Measurements from ENCODE around the gene HDDC3. TPM values are rescaled to one million over a fixed set of nuclear protein-coding genes. Genes with fewer than 3 reads are reported as not detected.
A peak's percentile ranks its signal among the peaks of the same experiment; 100 is the strongest.

Gene HDDC3
- total and polyA plus RNA-seq, 9 of the 15 experiments (the other 6 are each of a cell fraction or from before 2014, with no cell fraction given): 14.9 to 55.8 (median 36.9) TPM

DNA sequence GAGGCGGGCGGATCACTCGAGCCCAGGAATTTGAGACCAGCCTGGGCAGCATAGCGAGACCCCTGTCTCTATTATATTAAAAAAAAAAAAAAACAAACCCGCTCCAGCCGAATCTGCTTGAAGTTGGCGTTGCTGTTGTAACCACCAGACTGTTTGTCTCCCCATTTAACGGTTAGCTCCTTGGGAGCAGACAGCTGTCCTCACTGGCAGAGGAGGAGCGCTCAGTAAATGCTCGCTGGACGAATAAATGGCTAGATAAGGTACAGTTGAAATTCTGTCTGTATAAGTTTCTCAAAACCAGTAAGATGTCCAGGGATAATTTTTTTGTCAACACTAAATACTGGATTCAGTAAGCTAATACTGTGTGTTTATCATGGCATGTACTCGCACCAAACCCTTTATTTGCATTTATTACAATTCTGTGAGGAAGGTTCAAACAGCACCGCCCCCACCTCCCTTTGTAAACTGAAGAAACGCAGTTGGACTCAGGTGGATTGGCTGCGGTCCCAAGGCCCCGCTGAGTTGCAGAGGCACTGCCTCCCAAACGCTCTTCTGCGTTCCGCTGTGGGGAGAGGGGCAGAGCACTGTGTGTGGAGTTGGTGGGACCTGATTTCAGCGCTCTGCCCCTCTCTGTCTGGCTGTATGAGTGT is 23.4 kb upstream of the HDDC3 start:
- BruUV-seq (replicated peaks): TSS peak; percentile 64
- WGBS (ENCODE audit: insufficient coverage, low coverage, missing lambda C conversion rate): 2% methylated on average over 20 of the region's 20 CpGs
- no peaks in the 10 kb centered on the region for H3K9me1 ChIP-seq (ENCODE audit: control insufficient read depth, insufficient read depth, low read length)
- in situ Hi-C loops (cut with MboI) (no loop called here), intact Hi-C loops (cut with micrococcal nuclease) (loop anchor here (5.0 kb wide), 1 partner anchor 37 kb away; the partner anchor contains the start of gene PRC1)
- DNase-seq (ENCODE audit: extremely low read depth in 1 of 4, low spot score in 3 of 4) (peak in 2 of 4 experiments; percentile 41 to 62), FAIRE-seq (no peak), ATAC-seq (peak; percentile 10; the same call in 2 of the 3 replicates)
- CTCF ChIA-PET (ENCODE audit: low intra/inter-chr PET ratio): no interaction called here
- peaks cover 27% of the 10 kb centered on the region for H3K79me2 ChIP-seq (ENCODE audit: control insufficient read depth, insufficient read depth, low read length)
- H3K4me1 ChIP-seq (replicated peaks in 1 of 2; ENCODE audit: control insufficient read depth in 2 of 2, insufficient read depth in 2 of 2, low read length in 2 of 2): peaks cover 8 to 44% of the 10 kb centered on the region in 2 experiments; a peak in 4 of 5 replicates
- peak overlapping the region; percentile 4; the same call in 1 of the 2 replicates for H2AFZ ChIP-seq (ENCODE audit: low read depth, low read length)
- H3K27ac ChIP-seq (ENCODE audit: extremely low read depth, low read depth, low read length): peak overlapping the region; percentile 95
- H3K36me3 ChIP-seq (ENCODE audit: control insufficient read depth, insufficient read depth, low read length): peaks cover 63% of the 10 kb centered on the region
- H3K4me2 ChIP-seq (ENCODE audit: insufficient read depth, low read length): peak overlapping the region; percentile 79
- no peaks in the 10 kb centered on the region for H3K27me3 ChIP-seq (ENCODE audit: control insufficient read depth in 2 of 2, insufficient read depth in 2 of 2, low read length in 2 of 2)
- peak overlapping the region; percentile 50 for H3K4me3 ChIP-seq
- no peaks in the 10 kb centered on the region for H3K9me3 ChIP-seq (replicated peaks; ENCODE audit: control insufficient read depth, insufficient read depth, low read depth, low read length)
- H3K9ac ChIP-seq (ENCODE audit: insufficient read depth in 1 of 2, low read depth in 2 of 2, low read length in 2 of 2): peak overlapping the region; percentile 92 to 93
- no peaks in the 10 kb centered on the region for H4K20me1 ChIP-seq (replicated peaks; ENCODE audit: control insufficient read depth, insufficient read depth, low read length)
- POLR2A ChIA-PET: interaction anchor here (0.6 to 2.6 kb wide), 4 partner anchors 8 to 303 kb away, joined by 3 to 14 read pairs (median 5); partner anchors contain the start of gene UNC45A
- no peak for TF ChIP-seq GTF2F1 (IDR thresholded peaks at IDR 0.05; ENCODE audit: low read depth, low read length)
- 0 out of 2 replicates have a peak, but pooled peaks have one; percentile 17 for TF ChIP-seq ZEB2 (IDR thresholded peaks at IDR 0.05)
- 0 out of 2 replicates have a peak, but pooled peaks have one; percentile 24 for TF ChIP-seq CREB1 (IDR thresholded peaks at IDR 0.05)
- no peak for TF ChIP-seq CREB1 (CRISPR knock-in tag; IDR thresholded peaks at IDR 0.05)
- TF ChIP-seq TAF9B (IDR thresholded peaks at IDR 0.05; ENCODE audit: partially characterized antibody): no peak
- TF ChIP-seq NFATC3 (IDR thresholded peaks at IDR 0.05): no peak
- TF ChIP-seq BRF1 (IDR thresholded peaks at IDR 0.05; ENCODE audit: borderline replicate concordance, extremely low read depth, insufficient read length): no peak
- TF ChIP-seq ZNF184 (CRISPR knock-in tag; IDR thresholded peaks at IDR 0.05): no peak
- TF ChIP-seq ZNF197 (CRISPR knock-in tag; IDR thresholded peaks at IDR 0.05; ENCODE audit: low read depth): no peak
- TF ChIP-seq, protein P1, sequence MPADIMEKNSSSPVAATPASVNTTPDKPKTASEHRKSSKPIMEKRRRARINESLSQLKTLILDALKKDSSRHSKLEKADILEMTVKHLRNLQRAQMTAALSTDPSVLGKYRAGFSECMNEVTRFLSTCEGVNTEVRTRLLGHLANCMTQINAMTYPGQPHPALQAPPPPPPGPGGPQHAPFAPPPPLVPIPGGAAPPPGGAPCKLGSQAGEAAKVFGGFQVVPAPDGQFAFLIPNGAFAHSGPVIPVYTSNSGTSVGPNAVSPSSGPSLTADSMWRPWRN (IDR thresholded peaks at IDR 0.05; ENCODE audit: low read depth): peak; percentile 23; the same call in 1 of the 2 replicates
- TF ChIP-seq ZSCAN32 (CRISPR knock-in tag; IDR thresholded peaks at IDR 0.05): no peak
- no peak for TF ChIP-seq CBFA2T3 (IDR thresholded peaks at IDR 0.05)
- TF ChIP-seq MAZ (CRISPR knock-in tag; conservative IDR thresholded peaks at IDR 0.05 in 1 of 2, IDR thresholded peaks at IDR 0.05 in 1 of 2): no peak
- TF ChIP-seq NUFIP1 (IDR thresholded peaks at IDR 0.05; ENCODE audit: partially characterized antibody): no peak
- TF ChIP-seq SREBF1 (IDR thresholded peaks at IDR 0.05; ENCODE audit: borderline replicate concordance, low read depth, low read length): no peak
- no peak for TF ChIP-seq ZNF589 (CRISPR knock-in tag; IDR thresholded peaks at IDR 0.05; ENCODE audit: low read depth)
- TF ChIP-seq NR2F6 (CRISPR knock-in tag; IDR thresholded peaks at IDR 0.05): no peak
- TF ChIP-seq IFI16 (CRISPR knock-in tag; IDR thresholded peaks at IDR 0.05): no peak
- TF ChIP-seq TAF15 (IDR thresholded peaks at IDR 0.05; ENCODE audit: low read depth, low read length): no peak
- TF ChIP-seq MTA1 (IDR thresholded peaks at IDR 0.05; ENCODE audit: borderline replicate concordance): no peak
- no peak for TF ChIP-seq ZNF347 (CRISPR knock-in tag; IDR thresholded peaks at IDR 0.05; ENCODE audit: low read depth)
- TF ChIP-seq, protein P2, sequence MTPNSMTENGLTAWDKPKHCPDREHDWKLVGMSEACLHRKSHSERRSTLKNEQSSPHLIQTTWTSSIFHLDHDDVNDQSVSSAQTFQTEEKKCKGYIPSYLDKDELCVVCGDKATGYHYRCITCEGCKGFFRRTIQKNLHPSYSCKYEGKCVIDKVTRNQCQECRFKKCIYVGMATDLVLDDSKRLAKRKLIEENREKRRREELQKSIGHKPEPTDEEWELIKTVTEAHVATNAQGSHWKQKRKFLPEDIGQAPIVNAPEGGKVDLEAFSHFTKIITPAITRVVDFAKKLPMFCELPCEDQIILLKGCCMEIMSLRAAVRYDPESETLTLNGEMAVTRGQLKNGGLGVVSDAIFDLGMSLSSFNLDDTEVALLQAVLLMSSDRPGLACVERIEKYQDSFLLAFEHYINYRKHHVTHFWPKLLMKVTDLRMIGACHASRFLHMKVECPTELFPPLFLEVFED (CRISPR knock-in tag; conservative IDR thresholded peaks at IDR 0.05): no peak
- TF ChIP-seq ZNF133 (CRISPR knock-in tag; IDR thresholded peaks at IDR 0.05): no peak
- TF ChIP-seq KDM5B (IDR thresholded peaks at IDR 0.05; ENCODE audit: insufficient replicate concordance, low read depth, low read length): peak; percentile 33
